GM19372 (cell line): ENCODE data around the gene IGFL3.
"Not testable (repeated sequence)": the region's sequence is repeated elsewhere in the genome, so short reads cannot be mapped to it uniquely, and the experiment has no call there.

Source experiments
- ATAC-seq: cut with Tn5 transposase; IDR thresholded peaks from one replicate; pipeline ENCODE4 v1.9.1; 2021; ENCODE audit warnings: mild to moderate bottlenecking, low read depth, moderate library complexity; ENCODE audit not compliant: unreplicated experiment

IGFL3 gene

GRCh38 chr19:46078573-46079332, 45.7 kb downstream of the IGFL3 start:
- not testable (repeated sequence) for ATAC-seq

DNA sequence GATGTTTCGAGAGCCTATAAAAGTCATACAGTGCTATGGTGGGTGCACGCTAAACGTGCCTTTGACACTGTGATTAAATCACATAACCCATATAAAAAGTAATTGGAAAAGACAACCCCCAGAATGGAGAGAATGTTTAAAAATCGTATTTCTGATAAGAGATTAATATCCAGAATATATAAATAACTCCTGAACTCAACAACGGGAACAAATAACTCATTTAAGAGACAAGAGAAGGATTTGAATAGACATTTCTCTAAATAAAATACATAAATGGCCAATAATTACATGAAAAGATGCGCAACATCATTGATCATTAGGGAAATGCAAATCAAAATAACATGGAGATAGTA, 46.7 kb downstream of the IGFL3 start:
- ATAC-seq, result no peak

- ATAC-seq, result no peak
These were observed 47.3 kb downstream of the IGFL3 start for GRCh38 chr19:46076951-46077814.

GRCh38 chr19:46076031-46076880, 48.2 kb downstream of the IGFL3 start:
- ATAC-seq, result no peak

DNA sequence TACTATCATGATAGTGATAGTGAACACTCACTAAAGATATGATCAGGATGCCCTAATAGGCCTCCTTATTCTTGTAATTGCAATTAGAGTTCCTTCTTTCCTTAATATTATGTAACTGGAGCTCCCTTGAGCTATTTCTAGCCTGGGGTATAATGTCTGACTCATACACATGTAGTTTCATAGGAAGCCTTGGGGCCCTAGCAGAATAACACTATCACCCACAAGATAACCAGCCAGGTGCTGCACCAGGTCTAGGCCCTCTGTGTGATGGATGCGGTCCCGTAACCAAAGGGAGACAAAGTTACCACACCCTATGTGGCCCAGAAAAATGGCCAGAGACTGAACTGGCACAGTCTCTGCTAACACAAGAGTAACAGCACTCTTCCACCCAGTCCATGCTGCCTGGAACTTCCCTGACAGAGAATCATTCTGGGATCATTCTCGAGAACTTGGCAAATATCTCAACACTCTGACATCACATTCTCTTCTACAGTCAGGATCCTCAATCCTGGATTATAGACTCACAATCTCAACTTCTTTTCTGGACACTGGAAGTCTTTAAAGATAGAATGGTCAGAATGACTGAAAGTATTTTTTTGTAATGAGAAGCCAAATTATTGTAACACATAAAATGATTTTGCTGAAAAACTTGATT, 51.1 kb downstream of the IGFL3 start:
- no peak for ATAC-seq
